Thoracic aorta (tissue), 2 donors: Measurements from ENCODE around the gene MICAL2. TPM values are rescaled to one million over a fixed set of nuclear protein-coding genes. Genes with fewer than 3 reads are reported as not detected.

Experiments
- ATAC-seq: fragments of 150-250 bp; one replicate; pipeline ENCODE4 v1.8.0; 2017; ENCODE audit warnings: low read depth; ENCODE audit not compliant: insufficient number of reproducible peaks, low FRiP score
- DNase-seq: peaks from one replicate; pipeline ENCODE4 v3.0.0-alpha.2; 2020; ENCODE audit warnings: low spot score
- H3K27ac ChIP-seq, 2 donors: fragments of 200-600 bp; sonication (generic); 1 replicate in 1 of 2; 2 replicates in 1 of 2; pipeline ENCODE4 v1.5.1; 2016; ENCODE audit warnings: mild to moderate bottlenecking in 2 of 2, moderate library complexity in 2 of 2
- H3K27me3 ChIP-seq: fragments of 200-600 bp; sonication (generic); replicated peaks from 2 replicates; pipeline ENCODE4 v1.6.0; 2016; ENCODE audit warnings: mild to moderate bottlenecking; ENCODE audit not compliant: insufficient read depth
- H3K36me3 ChIP-seq: fragments of 200-600 bp; sonication (generic); one replicate; pipeline ENCODE4 v1.5.1; 2016
- H3K4me1 ChIP-seq, 2 donors: fragments of 200-600 bp; sonication (generic); 1 replicate in 1 of 2; 2 replicates in 1 of 2; pipeline versions ENCODE4 v1.5.1 to v1.6.0; 2016; ENCODE audit warnings: low read depth in 2 of 2, mild to moderate bottlenecking in 1 of 2; ENCODE audit not compliant: control insufficient read depth in 1 of 2
- H3K4me3 ChIP-seq: fragments of 200-600 bp; sonication (generic); 2 replicates; pipeline ENCODE4 v1.5.1; 2016; ENCODE audit warnings: mild to moderate bottlenecking
- H3K9me3 ChIP-seq: fragments of 200-600 bp; sonication (generic); 2 replicates; pipeline ENCODE4 v1.5.1; 2016
- total RNA-seq, 2 donors: library from RNA; depleted of rRNA; stranded (reverse); fragments of >200 nt; gene quantifications; one replicate each; pipeline versions ENCODE4 v1.1.0 to v1.2.3, GENCODE V29; 2016
- TF ChIP-seq, protein P1 (sequence below): fragments of 200-600 bp; sonication (generic); IDR thresholded peaks from one replicate; pipeline ENCODE4 v1.5.1; 2019; ENCODE audit warnings: antibody characterized with exemption

The MICAL2 gene
- total RNA-seq, 2 donors from 2014 or later, result 791 to 989 TPM

GRCh38 chr11:12199231-12199948, 89.0 kb downstream of the MICAL2 start:
- Histone ChIP-seq H3K36me3 (peaks cover 20% of the 10 kb centered on the region), H3K27ac (peak overlapping the region; percentile 88 to 92), H3K27me3 (no peaks in the 10 kb centered on the region), H3K9me3 (no peaks in the 10 kb centered on the region), H3K4me1 (peaks cover 51 to 98% of the 10 kb centered on the region in 2 donors), H3K4me3 (no peak overlapping the region)
- ATAC-seq (no peak), DNase-seq (no peak)
- TF ChIP-seq, protein P1, sequence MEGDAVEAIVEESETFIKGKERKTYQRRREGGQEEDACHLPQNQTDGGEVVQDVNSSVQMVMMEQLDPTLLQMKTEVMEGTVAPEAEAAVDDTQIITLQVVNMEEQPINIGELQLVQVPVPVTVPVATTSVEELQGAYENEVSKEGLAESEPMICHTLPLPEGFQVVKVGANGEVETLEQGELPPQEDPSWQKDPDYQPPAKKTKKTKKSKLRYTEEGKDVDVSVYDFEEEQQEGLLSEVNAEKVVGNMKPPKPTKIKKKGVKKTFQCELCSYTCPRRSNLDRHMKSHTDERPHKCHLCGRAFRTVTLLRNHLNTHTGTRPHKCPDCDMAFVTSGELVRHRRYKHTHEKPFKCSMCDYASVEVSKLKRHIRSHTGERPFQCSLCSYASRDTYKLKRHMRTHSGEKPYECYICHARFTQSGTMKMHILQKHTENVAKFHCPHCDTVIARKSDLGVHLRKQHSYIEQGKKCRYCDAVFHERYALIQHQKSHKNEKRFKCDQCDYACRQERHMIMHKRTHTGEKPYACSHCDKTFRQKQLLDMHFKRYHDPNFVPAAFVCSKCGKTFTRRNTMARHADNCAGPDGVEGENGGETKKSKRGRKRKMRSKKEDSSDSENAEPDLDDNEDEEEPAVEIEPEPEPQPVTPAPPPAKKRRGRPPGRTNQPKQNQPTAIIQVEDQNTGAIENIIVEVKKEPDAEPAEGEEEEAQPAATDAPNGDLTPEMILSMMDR, result no peak

- no peaks in the 10 kb centered on the region for H3K27me3 ChIP-seq
- H3K4me3 ChIP-seq, result peak overlapping the region; percentile 15
- H3K27ac ChIP-seq, result peak overlapping the region; percentile 88 to 92
- TF ChIP-seq, protein P1, result no peak
- no peaks in the 10 kb centered on the region for H3K9me3 ChIP-seq
- DNase-seq (peak; percentile 62), ATAC-seq (peak; percentile 25)
- H3K4me1 ChIP-seq, result peaks cover 49 to 98% of the 10 kb centered on the region in 2 donors
- H3K36me3 ChIP-seq, result peaks cover 30% of the 10 kb centered on the region
Measured at GRCh38 chr11:12200279-12200990, 90.0 kb downstream of the MICAL2 start.

DNA sequence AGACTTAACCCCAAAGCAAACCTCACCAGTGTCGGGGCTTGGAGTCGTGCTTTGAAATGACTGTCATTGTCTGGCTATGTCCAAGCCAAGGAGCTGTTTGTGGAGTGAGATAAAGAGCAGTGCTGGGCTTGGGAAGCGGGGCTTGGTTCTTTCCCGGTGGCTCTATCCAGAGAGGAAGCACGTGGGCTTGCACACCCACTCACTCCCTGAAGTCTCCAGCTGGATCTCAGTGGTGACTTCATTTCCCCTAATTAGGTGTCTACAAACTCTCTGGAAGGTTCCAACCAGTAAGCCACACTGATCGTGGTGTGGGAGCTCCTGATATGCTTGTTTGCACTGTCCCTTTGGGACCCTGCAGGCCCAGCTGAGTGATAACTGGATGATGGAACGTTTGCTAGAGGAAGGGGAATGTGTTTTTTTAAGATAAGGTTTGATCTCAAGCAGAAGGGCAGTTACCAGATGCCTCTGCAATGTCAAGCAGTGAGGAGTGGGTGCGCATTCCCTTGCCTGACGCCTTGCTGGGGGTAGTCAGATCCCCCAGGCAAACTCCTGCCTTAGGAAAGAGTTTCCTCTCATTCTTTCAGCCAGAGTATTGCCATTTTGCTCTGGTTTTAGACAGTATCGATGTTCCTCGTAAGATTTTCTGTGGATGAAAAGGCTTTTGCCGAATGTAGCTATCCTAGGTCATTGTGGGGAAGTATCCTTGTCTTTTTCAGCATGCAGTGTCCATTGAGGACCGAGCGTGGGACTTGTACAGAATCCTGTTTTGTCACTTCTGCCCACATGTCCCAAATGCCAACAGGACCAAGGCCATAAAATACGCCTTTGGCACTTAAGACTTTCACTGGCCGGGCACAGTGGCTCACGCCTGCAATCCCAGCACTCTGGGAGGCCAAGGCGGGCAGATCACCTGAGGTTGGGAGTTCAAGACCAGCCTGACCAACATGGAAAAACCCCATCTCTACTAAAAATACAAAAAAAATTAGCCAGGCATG, 90.9 kb downstream of the MICAL2 start:
- ATAC-seq (peak; percentile 62), DNase-seq (peak; percentile 71)
- H3K9me3 ChIP-seq, result no peaks in the 10 kb centered on the region
- peak overlapping the region; percentile 88 to 92 for H3K27ac ChIP-seq
- TF ChIP-seq, protein P1, result no peak
- peak overlapping the region; percentile 15 for H3K4me3 ChIP-seq
- H3K36me3 ChIP-seq, result peaks cover 34% of the 10 kb centered on the region
- H3K27me3 ChIP-seq, result no peaks in the 10 kb centered on the region
- peaks cover 49 to 99% of the 10 kb centered on the region in 2 donors for H3K4me1 ChIP-seq

DNA sequence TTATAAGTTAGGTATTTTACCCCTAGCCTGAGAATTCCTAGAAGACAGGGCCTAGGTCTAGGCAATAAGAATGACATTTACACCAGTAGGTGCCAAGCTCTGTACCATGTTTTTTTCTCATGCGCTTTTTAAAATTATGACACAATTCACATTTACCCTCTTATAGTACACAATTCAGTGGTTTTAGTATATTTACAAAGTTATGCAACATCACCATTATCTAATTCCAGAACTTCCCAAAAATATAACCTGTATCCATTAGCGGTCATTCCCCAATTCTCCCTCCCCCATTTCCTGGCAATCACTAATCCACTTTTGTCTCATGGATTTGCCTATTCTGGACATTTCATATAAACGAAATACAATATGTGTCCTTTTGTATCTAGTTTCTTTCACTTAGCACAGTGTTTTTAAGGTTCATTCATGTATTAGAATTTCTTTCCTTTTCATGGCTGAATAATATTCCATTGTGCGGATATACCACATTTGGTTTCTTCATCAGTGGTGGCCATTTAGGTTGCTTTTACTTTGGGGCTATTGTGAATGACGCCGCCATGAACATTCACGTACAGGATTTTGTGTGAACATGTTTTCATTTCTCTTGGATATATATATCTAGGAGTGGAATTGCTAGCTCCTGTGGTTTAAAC, 92.4 kb downstream of the MICAL2 start:
- no peak for DNase-seq
- Histone ChIP-seq H3K27me3 (no peaks in the 10 kb centered on the region), H3K36me3 (peaks cover 44% of the 10 kb centered on the region), H3K9me3 (no peaks in the 10 kb centered on the region), H3K27ac (peak overlapping the region; percentile 88 to 92), H3K4me3 (no peak overlapping the region), H3K4me1 (peaks cover 52 to 97% of the 10 kb centered on the region in 2 donors)
- TF ChIP-seq, protein P1, result no peak
- no peak for ATAC-seq
